Measurements from ENCODE around the gene CBFA2T3. TPM values are rescaled to one million over a fixed set of nuclear protein-coding genes. Genes with fewer than 3 reads are reported as not detected.

The CBFA2T3 gene
- total RNA-seq, 4 donors from 2014 or later: 1.4 to 5.8 (median 1.5) TPM

- ATAC-seq: no peak
- 86 to 91% methylated on average over 12 to 16 of the region's 30 CpGs for WGBS, 2 donors (ENCODE audit: low coverage in 1 of 2)
- peaks cover 0 to 19% (median 5%) of the 10 kb centered on the region in 3 donors for H3K4me1 ChIP-seq
- TF ChIP-seq POLR2A (IDR thresholded peaks at IDR 0.05): no peak
- no peak for TF ChIP-seq POLR2AphosphoS5 (IDR thresholded peaks at IDR 0.05)
- no peak for TF ChIP-seq EP300 (IDR thresholded peaks at IDR 0.05)
- TF ChIP-seq CTCF (IDR thresholded peaks at IDR 0.05): no peak
- no peaks in the 10 kb centered on the region for H3K9me3 ChIP-seq
- H3K36me3 ChIP-seq: no peaks in the 10 kb centered on the region
- no peak overlapping the region for H3K27ac ChIP-seq
- peaks cover 86% of the 10 kb centered on the region for H3K27me3 ChIP-seq
- no peak overlapping the region for H3K4me3 ChIP-seq
These were observed 61.2 kb downstream of the CBFA2T3 start for GRCh38 chr16:88915639-88916327.

DNA sequence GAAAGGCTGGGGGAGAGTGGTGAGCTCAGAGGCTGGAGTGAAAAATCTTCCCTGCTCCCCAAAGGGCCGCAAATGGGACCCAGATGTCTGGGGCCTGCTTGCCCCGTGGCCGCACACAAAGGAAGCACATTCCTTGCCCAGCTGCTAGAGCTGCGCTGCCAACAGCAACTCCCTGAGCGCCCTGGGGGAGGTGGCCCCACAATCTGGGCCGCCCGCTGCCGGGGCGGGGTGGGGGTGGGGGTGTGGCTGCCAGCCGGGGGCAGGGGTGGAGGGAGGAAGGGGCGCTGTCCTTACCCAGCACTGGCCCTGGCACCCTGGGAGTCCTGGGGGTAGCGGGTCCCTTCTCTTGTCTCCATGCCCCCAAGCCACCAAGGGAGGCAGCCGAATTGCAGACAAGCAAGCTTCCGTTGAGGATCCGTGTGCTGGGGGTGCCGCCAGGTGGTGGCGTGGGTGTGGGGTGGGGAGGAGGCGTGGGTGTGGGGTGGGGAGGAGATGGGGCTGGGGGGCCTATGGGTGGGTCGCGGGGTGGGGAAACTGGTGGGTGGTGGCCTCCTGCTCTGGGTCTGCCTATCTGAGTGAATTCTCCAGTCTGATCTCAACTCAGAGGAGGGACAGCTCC is 62.1 kb downstream of the CBFA2T3 start:
- peak; percentile 28 for ATAC-seq
- no peak overlapping the region for H3K4me3 ChIP-seq
- no CpG with 5 or more reads among the region's 20 CpGs for WGBS, 2 donors (ENCODE audit: low coverage in 1 of 2)
- peaks cover 0 to 19% (median 0%) of the 10 kb centered on the region in 3 donors for H3K4me1 ChIP-seq
- no peaks in the 10 kb centered on the region for H3K9me3 ChIP-seq
- no peak overlapping the region for H3K27ac ChIP-seq
- H3K27me3 ChIP-seq: peaks cover 87% of the 10 kb centered on the region
- no peaks in the 10 kb centered on the region for H3K36me3 ChIP-seq
- no peak for TF ChIP-seq CTCF (IDR thresholded peaks at IDR 0.05)
- TF ChIP-seq POLR2A (IDR thresholded peaks at IDR 0.05): no peak
- no peak for TF ChIP-seq EP300 (IDR thresholded peaks at IDR 0.05)
- no peak for TF ChIP-seq POLR2AphosphoS5 (IDR thresholded peaks at IDR 0.05)

- no peak for ATAC-seq
- WGBS, 2 donors (ENCODE audit: low coverage in 1 of 2): 80 to 100% methylated on average over 1 to 2 of the region's 13 CpGs
- H3K27me3 ChIP-seq: peaks cover 81% of the 10 kb centered on the region
- no peak overlapping the region for H3K27ac ChIP-seq
- H3K4me3 ChIP-seq: no peak overlapping the region
- H3K36me3 ChIP-seq: no peaks in the 10 kb centered on the region
- no peaks in the 10 kb centered on the region for H3K9me3 ChIP-seq
- H3K4me1 ChIP-seq: peaks cover 0 to 19% (median 0%) of the 10 kb centered on the region in 3 donors
- TF ChIP-seq EP300 (IDR thresholded peaks at IDR 0.05): no peak
- no peak for TF ChIP-seq CTCF (IDR thresholded peaks at IDR 0.05)
- no peak for TF ChIP-seq POLR2A (IDR thresholded peaks at IDR 0.05)
- TF ChIP-seq POLR2AphosphoS5 (IDR thresholded peaks at IDR 0.05): no peak
These were observed 63.1 kb downstream of the CBFA2T3 start for GRCh38 chr16:88913870-88914269.

- no peak for TF ChIP-seq EP300 (IDR thresholded peaks at IDR 0.05)
- TF ChIP-seq POLR2A (IDR thresholded peaks at IDR 0.05): no peak
- TF ChIP-seq POLR2AphosphoS5 (IDR thresholded peaks at IDR 0.05): no peak
- no peak for TF ChIP-seq CTCF (IDR thresholded peaks at IDR 0.05)
- Histone ChIP-seq H3K27ac (no peak overlapping the region), H3K36me3 (no peaks in the 10 kb centered on the region), H3K4me3 (no peak overlapping the region), H3K4me1 (peaks cover 0 to 19% (median 0%) of the 10 kb centered on the region in 3 donors), H3K27me3 (peaks cover 77% of the 10 kb centered on the region), H3K9me3 (no peaks in the 10 kb centered on the region)
- ATAC-seq: no peak
- 80 to 95% methylated on average over 1 to 2 of the region's 16 CpGs for WGBS, 2 donors (ENCODE audit: low coverage in 1 of 2)
These were observed 63.9 kb downstream of the CBFA2T3 start for GRCh38 chr16:88913001-88913612.

All from gastroesophageal sphincter (tissue), 4 donors.